HG03432 (cell line): ENCODE data around the gene GAGE13.
"Not testable (repeated sequence)": the region's sequence is repeated elsewhere in the genome, so short reads cannot be mapped to it uniquely, and the experiment has no call there.

Experiments
- ATAC-seq: cut with Tn5 transposase; IDR thresholded peaks from one replicate; pipeline ENCODE4 v1.9.1; 2021; ENCODE audit warnings: mild to moderate bottlenecking, moderate library complexity; ENCODE audit not compliant: unreplicated experiment

GAGE13 gene

DNA sequence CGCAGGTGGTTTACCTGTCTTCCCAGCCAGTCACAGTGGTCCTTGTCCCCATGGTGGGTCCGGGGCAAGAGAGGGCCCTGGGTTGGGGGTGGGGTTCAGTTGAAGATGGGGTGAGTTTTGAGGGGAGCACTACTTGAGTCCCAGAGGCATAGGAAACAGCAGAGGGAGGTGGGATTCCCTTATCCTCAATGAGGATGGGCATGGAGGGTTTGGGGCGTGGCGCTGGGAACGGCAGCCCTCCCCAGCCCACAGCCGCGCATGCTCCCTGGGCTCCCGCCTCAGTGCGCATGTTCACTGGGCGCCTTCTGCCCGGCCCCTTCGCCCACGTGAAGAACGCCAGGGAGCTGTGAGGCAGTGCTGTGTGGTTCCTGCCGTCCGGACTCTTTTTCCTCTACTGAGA lies at the start of gene GAGE13:
GAGE13 (plus strand) TSS at position 301 of the 400 bp plus-strand sequence. CDS start 1,156 bp downstream, outside the sequence.
- ATAC-seq, result not testable (repeated sequence)

- ATAC-seq, result no peak
Measured at GRCh38 chrX:49282647-49283011, 48.8 kb upstream of the GAGE13 start.

GRCh38 chrX:49284212-49284611 lies 47.2 kb upstream of the GAGE13 start:
- ATAC-seq, result no peak

DNA sequence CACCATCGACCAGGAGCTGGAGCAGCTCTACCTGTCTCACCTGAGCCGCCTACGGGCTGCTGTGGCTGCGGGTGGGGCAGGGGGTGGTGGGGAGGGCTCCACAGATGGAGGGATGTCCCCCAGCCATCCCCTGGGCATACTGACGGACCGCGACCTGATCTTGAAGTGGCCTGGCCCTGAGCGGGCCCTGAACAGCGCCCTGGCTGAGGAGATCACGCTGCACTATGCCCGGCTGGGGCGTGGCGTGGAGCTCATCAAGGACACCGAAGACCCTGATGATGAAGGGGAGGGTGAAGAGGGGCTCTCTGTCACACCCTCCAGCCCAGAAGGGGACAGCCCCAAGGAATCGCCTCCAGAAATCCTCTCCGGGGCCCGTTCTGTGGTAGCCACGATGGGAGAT lies 45.2 kb upstream of the GAGE13 start:
- ATAC-seq, result no peak

DNA sequence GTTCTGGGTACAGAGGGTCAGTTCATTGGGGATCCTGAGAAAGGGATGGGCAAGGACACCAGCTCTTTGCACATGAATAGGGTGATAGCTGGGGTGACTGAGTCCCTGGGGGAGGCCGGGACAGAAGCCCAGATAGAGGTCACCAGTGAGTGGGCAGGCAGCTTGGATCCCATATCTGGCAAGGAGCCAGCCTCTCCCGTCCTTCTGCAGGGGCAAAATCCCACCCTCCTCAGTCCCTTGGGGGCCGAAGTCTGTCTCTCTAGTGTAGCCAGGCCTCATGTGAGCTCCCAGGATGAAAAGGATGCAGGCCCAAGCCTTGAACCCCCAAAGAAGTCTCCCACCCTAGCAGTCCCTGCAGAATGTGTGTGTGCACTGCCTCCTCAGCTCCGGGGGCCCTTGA lies 44.8 kb upstream of the GAGE13 start:
- no peak for ATAC-seq

GRCh38 chrX:49287665-49288064 lies 43.7 kb upstream of the GAGE13 start:
- ATAC-seq, result no peak

DNA sequence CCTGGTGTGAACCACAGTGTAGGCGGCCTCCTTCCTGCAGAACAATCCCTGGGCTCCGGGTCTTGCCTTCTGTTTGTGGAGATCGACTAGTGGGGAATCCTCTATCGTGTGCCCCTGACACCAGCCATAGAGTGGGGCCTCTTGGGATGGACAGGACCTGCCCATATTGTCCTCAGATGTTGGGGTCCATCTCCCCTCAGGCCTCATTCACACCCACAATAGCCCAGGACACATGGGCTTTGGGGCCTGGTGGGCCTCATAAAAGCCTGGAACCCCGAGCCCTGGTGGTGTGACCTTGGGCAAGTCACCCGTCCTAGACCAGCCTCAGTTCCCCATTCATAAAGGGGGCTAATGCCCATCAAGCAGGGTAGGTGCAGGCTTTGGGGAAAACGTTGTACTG lies 41.2 kb upstream of the GAGE13 start:
- no peak for ATAC-seq

DNA sequence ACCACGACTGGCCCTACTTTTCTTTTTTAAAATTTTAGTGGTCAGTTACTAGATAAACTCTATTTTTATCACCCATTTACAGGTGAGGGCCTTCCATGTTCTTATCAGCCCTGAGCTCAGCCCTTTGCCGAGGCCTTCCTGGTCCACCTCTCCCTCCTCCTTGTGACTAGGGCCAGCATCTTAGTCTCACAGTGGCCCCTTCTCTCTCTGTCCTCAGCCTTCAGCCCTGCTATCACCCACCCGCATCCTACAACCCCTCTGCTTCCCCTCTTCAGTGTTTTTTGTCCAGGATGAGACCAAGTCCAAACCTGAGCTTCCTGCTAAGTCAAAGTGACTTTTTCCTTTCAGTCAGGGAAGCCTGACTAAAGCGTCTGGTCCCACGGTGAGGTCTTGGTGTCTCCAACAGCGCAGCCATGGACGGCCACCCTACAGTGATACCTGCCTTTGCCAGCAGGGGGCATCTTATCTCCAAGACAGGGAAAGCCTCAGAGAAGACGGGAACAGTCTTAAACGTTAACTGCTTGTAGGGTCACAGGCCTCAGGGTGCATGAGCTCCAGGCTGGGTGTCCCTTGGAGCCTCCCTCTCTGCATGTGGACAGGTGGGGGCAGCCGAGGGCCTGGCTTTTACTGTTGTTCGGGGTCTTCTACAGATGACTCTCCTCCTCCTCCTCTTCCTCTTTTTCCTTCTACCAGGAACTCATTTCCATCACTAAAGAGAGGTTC lies 39.6 kb upstream of the GAGE13 start:
- ATAC-seq, result peak; percentile 64

DNA sequence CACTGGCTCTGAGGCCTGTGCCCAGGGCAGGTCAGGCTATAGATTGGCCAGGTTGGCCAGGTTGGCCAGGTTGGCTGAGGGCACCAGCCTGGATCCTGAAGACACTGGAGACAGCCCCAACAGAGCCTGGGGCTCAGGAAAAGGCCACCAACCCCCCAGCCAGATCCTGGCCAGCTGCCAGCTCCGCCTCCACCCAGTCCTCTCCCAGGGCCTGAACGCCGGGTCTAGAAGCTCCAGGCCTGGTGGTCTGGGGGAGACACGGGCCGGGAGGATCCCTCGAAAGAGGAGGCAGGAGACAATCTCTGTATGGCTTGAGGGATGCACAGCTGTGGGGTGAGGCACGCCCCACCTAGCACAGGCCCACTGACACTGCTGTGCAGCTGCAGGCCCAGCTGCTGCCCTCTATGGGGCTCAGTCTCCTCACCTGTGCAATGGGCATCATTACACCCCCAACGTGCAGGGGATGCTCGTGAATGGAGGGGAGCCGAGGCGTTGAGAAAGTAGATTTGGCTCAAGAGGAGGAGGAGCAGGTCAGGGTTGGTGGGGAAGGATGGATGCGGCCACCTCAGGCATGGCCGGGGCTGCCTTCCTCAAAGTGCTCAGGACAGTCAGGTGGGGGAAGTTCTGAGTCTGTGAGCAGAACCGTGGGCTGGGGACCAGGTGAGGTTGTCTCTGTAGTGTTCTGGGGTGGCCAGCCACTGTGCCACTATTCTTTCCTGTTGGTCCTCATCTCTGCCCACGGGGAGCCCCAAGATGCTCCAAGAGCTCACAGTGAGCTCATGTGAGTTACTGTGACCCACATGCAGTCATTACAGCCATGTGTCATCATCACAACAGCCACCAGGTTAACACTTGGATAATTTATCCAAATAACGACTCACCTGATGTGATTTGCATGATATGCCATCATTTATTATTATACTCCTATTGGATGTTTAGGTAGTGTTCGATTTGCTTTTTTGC lies 38.7 kb upstream of the GAGE13 start:
- no peak for ATAC-seq

DNA sequence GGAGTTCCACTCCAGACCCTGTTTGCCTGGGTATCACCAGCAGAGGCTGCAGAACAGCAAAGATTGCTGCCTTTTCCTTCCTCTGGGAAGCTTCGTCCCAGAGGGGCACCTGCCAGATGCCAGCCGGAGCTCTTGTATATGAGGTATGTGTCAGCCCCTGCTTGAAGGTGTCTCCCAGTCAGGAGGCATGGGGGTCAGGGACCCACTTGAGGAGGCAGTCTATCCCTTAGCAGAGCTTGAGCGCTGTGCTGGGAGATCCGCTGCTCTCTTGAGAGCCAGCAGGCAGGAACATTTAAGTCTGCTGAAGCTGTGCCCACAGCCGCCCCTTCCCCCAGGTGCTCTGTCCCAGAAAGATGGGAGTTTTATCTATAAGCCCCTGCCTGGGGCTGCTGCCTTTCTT lies 32.1 kb upstream of the GAGE13 start:
- ATAC-seq, result not testable (repeated sequence)

GRCh38 chrX:49300703-49301102 lies 30.7 kb upstream of the GAGE13 start:
- no peak for ATAC-seq

DNA sequence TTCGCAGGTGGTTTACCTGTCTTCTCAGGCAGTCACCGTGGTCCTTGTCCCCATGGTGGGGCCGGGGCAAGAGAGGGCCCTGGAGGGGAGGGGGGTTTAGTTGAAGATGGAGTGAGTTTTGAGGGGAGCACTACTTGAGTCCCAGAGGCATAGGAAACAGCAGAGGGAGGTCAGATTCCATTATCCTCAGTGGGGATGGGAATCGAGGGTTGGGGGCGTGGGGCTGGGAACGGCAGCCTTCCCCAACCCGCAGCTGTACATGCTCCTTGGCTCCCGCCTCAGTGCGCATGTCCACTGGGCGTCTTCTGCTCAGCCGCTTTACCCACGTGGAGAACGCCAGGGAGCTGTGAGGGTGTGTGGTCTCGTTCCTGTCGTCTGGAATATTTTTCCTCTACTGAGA lies 28.0 kb upstream of the GAGE13 start, which contains the start of gene GAGE10:
GAGE10 (plus strand) TSS at position 301 of the 400 bp plus-strand sequence. CDS start 1,214 bp downstream, outside the sequence.
- no peak for ATAC-seq

- ATAC-seq, result not testable (repeated sequence)
Measured at GRCh38 chrX:49307775-49308174, 23.6 kb upstream of the GAGE13 start.

DNA sequence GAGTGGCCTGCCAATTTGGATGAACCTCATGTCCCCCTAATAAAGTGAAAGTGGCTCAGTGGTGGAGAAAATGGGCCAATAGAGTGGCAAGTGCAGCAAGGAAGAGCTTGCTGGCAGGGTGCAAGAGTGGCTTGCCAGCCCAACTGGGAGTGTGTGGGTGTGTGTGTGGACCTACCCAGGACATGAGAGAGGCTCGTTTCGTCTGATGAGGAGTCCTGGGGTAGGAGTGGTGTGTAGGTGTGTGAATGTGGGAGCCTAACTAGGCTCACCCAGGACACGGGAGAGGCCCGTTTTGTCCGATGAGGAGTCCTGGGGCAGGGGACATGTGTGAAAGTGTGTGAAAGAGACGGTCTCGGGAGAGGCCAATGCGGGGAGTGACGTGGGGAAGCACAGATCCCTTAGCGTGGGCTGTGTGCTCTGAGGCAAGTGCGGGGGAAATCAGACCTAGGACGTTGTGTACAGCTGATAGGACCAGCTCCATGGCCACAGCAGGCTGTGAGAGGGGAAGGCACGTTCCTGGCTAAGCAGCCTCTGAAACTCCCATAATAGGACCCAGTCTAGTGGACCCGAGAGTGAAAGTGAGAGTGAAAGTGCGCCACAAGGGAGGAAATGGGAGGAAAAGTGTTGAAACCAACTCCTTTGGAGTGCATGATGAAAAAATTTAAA lies 22.6 kb upstream of the GAGE13 start:
- peak; percentile 60 for ATAC-seq

DNA sequence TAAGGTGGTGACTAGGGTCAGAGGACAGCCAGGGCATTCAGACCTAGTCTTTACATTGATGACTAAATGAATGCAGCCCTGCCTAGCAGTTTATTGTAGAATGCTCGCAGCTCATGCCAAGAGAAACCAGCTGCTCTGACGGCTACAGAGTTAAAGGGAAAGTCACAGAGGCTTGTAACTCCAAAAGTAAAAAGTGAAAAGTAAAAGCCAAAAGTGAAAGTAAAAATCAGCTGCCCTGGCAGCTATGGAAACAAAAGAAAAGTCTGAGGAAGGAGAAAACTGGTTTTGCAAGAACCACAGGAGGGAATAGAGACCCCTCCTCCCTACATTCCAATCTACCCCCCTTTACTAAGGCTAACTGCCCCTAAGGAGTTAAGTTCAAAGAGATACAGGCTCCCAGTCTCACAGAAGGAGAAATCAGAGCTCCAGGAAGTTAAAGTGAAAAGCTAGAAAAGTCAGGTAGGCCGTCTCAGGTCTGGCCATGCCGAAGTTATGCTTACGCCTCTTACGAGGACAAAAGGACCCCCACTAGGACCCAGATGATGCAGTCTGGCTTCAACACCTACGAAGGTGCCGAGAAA lies 21.9 kb upstream of the GAGE13 start:
- ATAC-seq, result peak; percentile 37

GRCh38 chrX:49310371-49310770 lies 21.0 kb upstream of the GAGE13 start:
- ATAC-seq, result no peak

DNA sequence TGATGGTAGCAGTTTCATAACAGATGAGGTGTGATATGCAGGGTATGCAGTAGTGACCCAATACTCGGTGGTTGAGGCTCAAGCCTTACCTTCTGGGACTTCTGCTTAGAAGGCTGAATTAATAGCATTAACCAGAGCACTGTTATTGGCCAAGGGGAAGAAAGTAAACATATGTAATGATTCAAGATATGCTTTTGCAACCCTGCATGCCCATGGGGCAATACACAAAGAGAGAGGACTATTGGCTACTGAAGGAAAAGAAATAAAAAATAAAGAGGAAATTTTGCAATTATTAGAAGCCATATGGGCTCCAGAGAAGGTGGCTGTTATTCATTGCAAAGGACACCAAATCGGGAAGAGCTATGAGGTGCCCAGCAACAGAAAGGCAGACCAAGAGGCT lies 19.2 kb upstream of the GAGE13 start:
- ATAC-seq, result no peak

GRCh38 chrX:49316085-49316484 lies 15.3 kb upstream of the GAGE13 start:
- ATAC-seq, result no peak

GRCh38 chrX:49321737-49322136 lies 9.6 kb upstream of the GAGE13 start, which contains the start of gene GAGE12J:
Gene GAGE12J, plus strand, starts transcription at chrX:49322037. Its CDS starts 1,157 bp downstream, at chrX:49323194.
- ATAC-seq, result not testable (repeated sequence)

DNA sequence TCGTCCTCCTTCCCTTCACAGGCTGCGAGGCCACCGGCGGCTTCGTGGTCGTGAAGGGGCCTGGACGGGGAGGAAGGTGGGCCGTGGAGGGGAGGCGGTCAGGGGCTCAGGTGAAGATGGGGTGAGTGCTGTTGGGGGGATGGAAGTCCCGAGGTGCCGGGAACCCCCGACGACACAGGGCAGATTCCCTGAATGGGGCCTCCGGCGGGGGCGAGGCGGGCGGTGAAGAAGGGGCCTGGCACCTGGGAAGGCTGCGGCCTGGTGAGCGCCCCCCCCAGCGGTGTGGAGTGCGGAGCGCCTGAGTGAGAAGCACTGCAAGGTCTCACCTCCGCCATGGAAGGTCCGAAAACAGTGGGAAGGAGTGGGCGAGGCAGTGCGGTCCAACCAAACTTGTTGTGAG lies 9.1 kb upstream of the GAGE13 start:
- ATAC-seq, result not testable (repeated sequence)

DNA sequence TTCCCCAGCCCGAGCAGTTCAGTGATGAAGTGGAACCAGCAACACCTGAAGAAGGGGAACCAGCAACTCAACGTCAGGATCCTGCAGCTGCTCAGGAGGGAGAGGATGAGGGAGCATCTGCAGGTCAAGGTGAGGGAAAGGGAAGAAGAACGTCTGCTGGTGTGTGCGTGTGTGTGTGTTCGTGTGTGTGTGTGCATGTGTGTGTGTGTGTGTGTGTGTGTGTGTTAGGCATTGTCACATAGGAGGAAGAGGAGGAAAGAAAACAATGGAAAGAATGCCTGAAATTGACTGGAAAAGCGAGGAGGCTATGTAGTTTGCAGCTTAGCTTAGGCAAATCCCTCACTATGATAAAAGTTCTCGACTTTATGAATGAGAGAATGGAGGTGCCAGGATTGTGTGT lies 7.6 kb upstream of the GAGE13 start:
- not testable (repeated sequence) for ATAC-seq
